ENCODE results near the gene DDAH1.

DDAH1 gene

GRCh38 chr1:85437139-85437538, 27.8 kb downstream of the DDAH1 start:
- no peak for DNase-seq

- DNase-seq, result no peak
Measured at GRCh38 chr1:85433096-85433495, 31.9 kb downstream of the DDAH1 start.

- no peak for DNase-seq
Measured at GRCh38 chr1:85428471-85429089, 36.4 kb downstream of the DDAH1 start.

- no peak for DNase-seq
Measured at GRCh38 chr1:85427849-85428248, 37.1 kb downstream of the DDAH1 start.

GRCh38 chr1:85427331-85427730, 37.6 kb downstream of the DDAH1 start:
- DNase-seq, result no peak

- no peak for DNase-seq
Measured at GRCh38 chr1:85421179-85421578, 43.8 kb downstream of the DDAH1 start.

- no peak for DNase-seq
Measured at GRCh38 chr1:85420199-85420598, 44.8 kb downstream of the DDAH1 start.

GRCh38 chr1:85417876-85418275, 47.1 kb downstream of the DDAH1 start:
- DNase-seq, result no peak

GRCh38 chr1:85417017-85417416, 47.9 kb downstream of the DDAH1 start:
- DNase-seq, result no peak

- DNase-seq, result no peak
Measured at GRCh38 chr1:85413169-85413568, 51.8 kb downstream of the DDAH1 start.

- DNase-seq, result no peak
Measured at GRCh38 chr1:85411567-85412305, 53.2 kb downstream of the DDAH1 start.

GRCh38 chr1:85409516-85409915, 55.4 kb downstream of the DDAH1 start:
- no peak for DNase-seq

- no peak for DNase-seq
Measured at GRCh38 chr1:85407746-85408377, 57.1 kb downstream of the DDAH1 start.

- DNase-seq, result no peak
Measured at GRCh38 chr1:85406887-85407533, 57.9 kb downstream of the DDAH1 start.

- no peak for DNase-seq
Measured at GRCh38 chr1:85406081-85406480, 58.9 kb downstream of the DDAH1 start.

GRCh38 chr1:85404408-85404807, 60.6 kb downstream of the DDAH1 start:
- no peak for DNase-seq

- DNase-seq, result no peak
Measured at GRCh38 chr1:85398391-85399064, 66.4 kb downstream of the DDAH1 start.

GRCh38 chr1:85397490-85398032, 67.4 kb downstream of the DDAH1 start:
- no peak for DNase-seq

GRCh38 chr1:85396194-85396593, 68.8 kb downstream of the DDAH1 start:
- DNase-seq, result no peak

- DNase-seq, result no peak
Measured at GRCh38 chr1:85394130-85394529, 70.8 kb downstream of the DDAH1 start.

GRCh38 chr1:85393490-85393889, 71.5 kb downstream of the DDAH1 start:
- DNase-seq, result no peak

- DNase-seq, result no peak
Measured at GRCh38 chr1:85388416-85388815, 76.5 kb downstream of the DDAH1 start.

GRCh38 chr1:85387781-85388180, 77.2 kb downstream of the DDAH1 start:
- DNase-seq, result no peak

All from activated naive CD4-positive, alpha-beta T cell treated with Interleukin-2 at 50 U/mL for 16 hours (primary cell).